OCI-LY7 (cell line): ENCODE measurements around the gene CYP4V2. TPM values are rescaled to one million over a fixed set of nuclear protein-coding genes. Genes with fewer than 3 reads are reported as not detected.
"Not testable (repeated sequence)": the region's sequence is repeated elsewhere in the genome, so short reads cannot be mapped to it uniquely, and the experiment has no call there.

ENCODE experiments used
- BruUV-seq: library from RNA; stranded (reverse); fragments of 400-500 nt; replicated peaks from 2 replicates; lab custom pipeline; 2021; lab: Mats Ljungman, UMichigan
- CTCF ChIA-PET: fragments of 300-600 bp; sonication (Branson Sonifier 250); formaldehyde crosslinking; loops from one replicate; lab custom pipeline; 2022; ENCODE audit warnings: antibody characterized with exemption; ENCODE audit not compliant: unreplicated experiment; lab: Charles Lee
- POLR2A ChIA-PET: fragments of 300-600 bp; sonication (Branson Sonifier 250); formaldehyde crosslinking; loops from one replicate; lab custom pipeline; 2022; ENCODE audit warnings: antibody characterized with exemption; lab: Charles Lee
- DNase-seq: peaks from one replicate; pipeline ENCODE4 v3.0.0-alpha.2; 2015; ENCODE audit warnings: low spot score
- H2AFZ ChIP-seq: fragments of 200-600 bp; sonication (generic), shearing (Covaris generic); 2 replicates; pipeline ENCODE4 v1.6.1; 2014; ENCODE audit warnings: mild to moderate bottlenecking, antibody characterized with exemption, low read length, moderate library complexity
- H3K27ac ChIP-seq: fragments of 200-600 bp; sonication (generic); 2 replicates; pipeline ENCODE4 v1.5.1; 2014; ENCODE audit warnings: mixed run types, low read depth, mild to moderate bottlenecking, moderate library complexity, low read length, inconsistent platforms; ENCODE audit not compliant: poor library complexity, severe bottlenecking
- H3K36me3 ChIP-seq: fragments of 200-600 bp; sonication (generic); 2 replicates; pipeline ENCODE4 v1.6.1; 2014; ENCODE audit warnings: mild to moderate bottlenecking, antibody characterized with exemption, low read length, moderate library complexity, mixed read lengths; ENCODE audit not compliant: insufficient read depth
- H3K4me1 ChIP-seq: fragments of 200-600 bp; sonication (generic); 2 replicates; pipeline ENCODE4 v1.5.1; 2014; ENCODE audit warnings: mild to moderate bottlenecking, low read length; ENCODE audit not compliant: insufficient read depth, poor library complexity, severe bottlenecking
- H3K4me2 ChIP-seq: fragments of 200-600 bp; sonication (generic); 2 replicates; pipeline ENCODE4 v1.6.1; 2014; ENCODE audit warnings: mild to moderate bottlenecking, low read length
- H3K4me3 ChIP-seq: fragments of 200-600 bp; sonication (generic); 2 replicates; pipeline ENCODE4 v1.5.1; 2014; ENCODE audit warnings: mild to moderate bottlenecking, low read depth, low read length; ENCODE audit not compliant: poor library complexity, severe bottlenecking
- H3K79me2 ChIP-seq: fragments of 200-600 bp; sonication (generic); 2 replicates; pipeline ENCODE4 v1.6.1; 2016; ENCODE audit warnings: low read depth, mild to moderate bottlenecking, low read length, moderate library complexity, mixed read lengths; ENCODE audit not compliant: insufficient read depth
- H3K9me2 ChIP-seq: fragments of 200-600 bp; sonication (generic); 2 replicates; pipeline ENCODE4 v1.6.1; 2016; ENCODE audit warnings: mild to moderate bottlenecking, low read length, mixed read lengths; ENCODE audit not compliant: insufficient read depth
- H3K9me3 ChIP-seq: fragments of 200-600 bp; sonication (generic); 2 replicates; pipeline ENCODE4 v1.6.1; 2014; ENCODE audit warnings: mild to moderate bottlenecking, mixed run types, low read length, mixed read lengths
- H4K20me1 ChIP-seq: fragments of 200-600 bp; sonication (generic); 2 replicates; pipeline ENCODE4 v1.6.1; 2014; ENCODE audit warnings: mild to moderate bottlenecking, antibody characterized with exemption, low read length, moderate library complexity, mixed read lengths; ENCODE audit not compliant: insufficient read depth
- CTCF ChIP-seq: fragments of 200-600 bp; sonication (generic); conservative IDR thresholded peaks from 2 replicates; pipeline ENCODE4 v1.5.1; 2014; ENCODE audit warnings: mild to moderate bottlenecking, antibody characterized with exemption, low read length, moderate library complexity, mixed read lengths
- EZH2phosphoT487 ChIP-seq: fragments of 200-600 bp; sonication (generic); IDR thresholded peaks from 2 replicates; pipeline ENCODE4 v1.6.1; 2018; ENCODE audit warnings: low read depth, borderline replicate concordance, mild to moderate bottlenecking, mixed run types, antibody characterized with exemption, low read length, moderate library complexity, mixed read lengths
- intact Hi-C: fragments of 100-400 bp; cut with micrococcal nuclease; formaldehyde crosslinking; loops from one replicate; pipeline ENCODE4 v1.10.0; 2022; ENCODE audit not compliant: unreplicated experiment
- total RNA-seq, 2 experiments: library from RNA; depleted of rRNA in 1 of 2; stranded (reverse); fragments of >200 nt in 1 of 2; shearing (Covaris generic) in 1 of 2; gene quantifications; 2 replicates each; pipeline ENCODE4 v1.2.3, GENCODE V29; 2014 to 2022

CYP4V2 gene
- total RNA-seq, 2 experiments from 2014 or later = 6.9 to 12.5 TPM

GRCh38 chr4:186243331-186243730, 52.0 kb downstream of the CYP4V2 start:
- no TSS peak for BruUV-seq
- DNase-seq = no peak
- Histone ChIP-seq H4K20me1 (no peaks in the 10 kb centered on the region), H2AFZ (no peak overlapping the region), H3K79me2 (no peaks in the 10 kb centered on the region), H3K4me1 (no peaks in the 10 kb centered on the region), H3K4me3 (no peak overlapping the region), H3K9me3 (no peaks in the 10 kb centered on the region), H3K27ac (no peak overlapping the region), H3K4me2 (no peak overlapping the region), H3K36me3 (no peaks in the 10 kb centered on the region), H3K9me2 (no peaks in the 10 kb centered on the region)
- ChIA-PET POLR2A (no interaction called here), CTCF (no interaction called here)
- intact Hi-C loops = no loop called here
- TF ChIP-seq EZH2phosphoT487 = no peak
- no peak for TF ChIP-seq CTCF

GRCh38 chr4:186244835-186245234, 53.5 kb downstream of the CYP4V2 start:
- POLR2A ChIA-PET = no interaction called here
- intact Hi-C loops = no loop called here
- no peaks in the 10 kb centered on the region for H3K36me3 ChIP-seq
- H3K4me2 ChIP-seq = no peak overlapping the region
- H3K79me2 ChIP-seq = no peaks in the 10 kb centered on the region
- H2AFZ ChIP-seq = no peak overlapping the region
- no peaks in the 10 kb centered on the region for H3K9me3 ChIP-seq
- no peak overlapping the region for H3K27ac ChIP-seq
- H3K4me3 ChIP-seq = no peak overlapping the region
- no peaks in the 10 kb centered on the region for H3K4me1 ChIP-seq
- TF ChIP-seq CTCF (no peak), EZH2phosphoT487 (no peak)
- no peak for DNase-seq
- H3K9me2 ChIP-seq = no peaks in the 10 kb centered on the region
- CTCF ChIA-PET = no interaction called here
- BruUV-seq = no TSS peak
- H4K20me1 ChIP-seq = no peaks in the 10 kb centered on the region

GRCh38 chr4:186247062-186247752, 55.8 kb downstream of the CYP4V2 start:
- H3K9me2 ChIP-seq, CTCF ChIA-PET, H3K9me3 ChIP-seq, DNase-seq, H2AFZ ChIP-seq, intact Hi-C loops, POLR2A ChIA-PET, H3K4me1 ChIP-seq, H3K79me2 ChIP-seq, H3K4me3 ChIP-seq, H3K36me3 ChIP-seq, BruUV-seq, H4K20me1 ChIP-seq, H3K27ac ChIP-seq, H3K4me2 ChIP-seq: not testable (repeated sequence)
